ENCODE data around the gene PRSS48. TPM values are rescaled to one million over a fixed set of nuclear protein-coding genes. Genes with fewer than 3 reads are reported as not detected.

PRSS48 gene
- total RNA-seq, 1 donor from 2014 or later: not detected

GRCh38 chr4:151313306-151314009, 36.5 kb downstream of the PRSS48 start:
- Mint-ChIP-seq H3K4me1 (ENCODE audit: low read depth) (peaks cover 27% of the 10 kb centered on the region), H3K9me3 (ENCODE audit: low read depth) (no peaks in the 10 kb centered on the region), H3K27ac (peak overlapping the region; percentile 88), H3K36me3 (ENCODE audit: insufficient read depth) (peaks cover 6% of the 10 kb centered on the region), H3K4me3 (ENCODE audit: low read depth) (no peak overlapping the region), H3K27me3 (no peaks in the 10 kb centered on the region)
- no peak for TF ChIP-seq CTCF (IDR thresholded peaks at IDR 0.05; ENCODE audit: unreplicated experiment)
- DNase-seq (ENCODE audit: low spot score, unreplicated experiment): no peak

GRCh38 chr4:151314010-151314355, 37.0 kb downstream of the PRSS48 start:
- Mint-ChIP-seq H3K4me1 (ENCODE audit: low read depth) (peaks cover 27% of the 10 kb centered on the region), H3K9me3 (ENCODE audit: low read depth) (no peaks in the 10 kb centered on the region), H3K27ac (peak overlapping the region; percentile 88), H3K4me3 (ENCODE audit: low read depth) (no peak overlapping the region), H3K27me3 (no peaks in the 10 kb centered on the region), H3K36me3 (ENCODE audit: insufficient read depth) (peaks cover 3% of the 10 kb centered on the region)
- DNase-seq (ENCODE audit: low spot score, unreplicated experiment): no peak
- TF ChIP-seq CTCF (IDR thresholded peaks at IDR 0.05; ENCODE audit: unreplicated experiment): no peak

- Mint-ChIP-seq H3K9me3 (ENCODE audit: low read depth) (no peaks in the 10 kb centered on the region), H3K4me1 (ENCODE audit: low read depth) (peaks cover 27% of the 10 kb centered on the region), H3K4me3 (ENCODE audit: low read depth) (no peak overlapping the region), H3K36me3 (ENCODE audit: insufficient read depth) (peaks cover 1% of the 10 kb centered on the region), H3K27me3 (no peaks in the 10 kb centered on the region), H3K27ac (peak overlapping the region; percentile 46)
- no peak for TF ChIP-seq CTCF (IDR thresholded peaks at IDR 0.05; ENCODE audit: unreplicated experiment)
- no peak for DNase-seq (ENCODE audit: low spot score, unreplicated experiment)
Observed at GRCh38 chr4:151314479-151314878, 37.5 kb downstream of the PRSS48 start.

- peaks cover 3% of the 10 kb centered on the region for H3K36me3 Mint-ChIP-seq (ENCODE audit: insufficient read depth)
- H3K27ac Mint-ChIP-seq: no peak overlapping the region
- H3K4me3 Mint-ChIP-seq (ENCODE audit: low read depth): no peak overlapping the region
- H3K9me3 Mint-ChIP-seq (ENCODE audit: low read depth): no peaks in the 10 kb centered on the region
- TF ChIP-seq CTCF (IDR thresholded peaks at IDR 0.05; ENCODE audit: unreplicated experiment): no peak
- no peak for DNase-seq (ENCODE audit: low spot score, unreplicated experiment)
- H3K27me3 Mint-ChIP-seq: no peaks in the 10 kb centered on the region
- peaks cover 29% of the 10 kb centered on the region for H3K4me1 Mint-ChIP-seq (ENCODE audit: low read depth)
Observed at GRCh38 chr4:151315212-151315886, 38.4 kb downstream of the PRSS48 start.

GRCh38 chr4:151316645-151317044, 39.7 kb downstream of the PRSS48 start:
- Mint-ChIP-seq H3K4me1 (ENCODE audit: low read depth) (peaks cover 39% of the 10 kb centered on the region), H3K4me3 (ENCODE audit: low read depth) (no peak overlapping the region), H3K27me3 (no peaks in the 10 kb centered on the region), H3K36me3 (ENCODE audit: insufficient read depth) (peaks cover 3% of the 10 kb centered on the region), H3K9me3 (ENCODE audit: low read depth) (no peaks in the 10 kb centered on the region), H3K27ac (no peak overlapping the region)
- TF ChIP-seq CTCF (IDR thresholded peaks at IDR 0.05; ENCODE audit: unreplicated experiment): no peak
- no peak for DNase-seq (ENCODE audit: low spot score, unreplicated experiment)
